Muscle of leg (tissue), 16 donors: ENCODE data around the gene SLX4IP. TPM values are rescaled to one million over a fixed set of nuclear protein-coding genes. Genes with fewer than 3 reads are reported as not detected.
"Not testable (repeated sequence)": the region's sequence is repeated elsewhere in the genome, so short reads cannot be mapped to it uniquely, and the experiment has no call there.

ENCODE experiments used
- DNase-seq: peaks from one replicate; pipeline ENCODE4 v3.0.0; 2013
- H3K27ac ChIP-seq: one replicate; pipeline ENCODE4 v1.5.1; 2013; ENCODE audit warnings: mild to moderate bottlenecking, low read length, control low read depth
- H3K27me3 ChIP-seq: one replicate; pipeline ENCODE4 v1.6.1; 2013; ENCODE audit warnings: low read length; ENCODE audit not compliant: control insufficient read depth, insufficient read depth
- H3K36me3 ChIP-seq: one replicate; pipeline ENCODE4 v1.6.1; 2013; ENCODE audit warnings: low read length; ENCODE audit not compliant: control insufficient read depth, insufficient read depth
- H3K4me1 ChIP-seq: one replicate; pipeline ENCODE4 v1.6.1; 2013; ENCODE audit warnings: low read length; ENCODE audit not compliant: control insufficient read depth, insufficient read depth
- H3K4me3 ChIP-seq: one replicate; pipeline ENCODE4 v1.5.1; 2013; ENCODE audit warnings: low read length, control low read depth
- H3K9me3 ChIP-seq: replicated peaks from 2 replicates; pipeline ENCODE4 v1.6.1; 2013; ENCODE audit warnings: low read depth, low read length; ENCODE audit not compliant: control insufficient read depth
- WGBS: methylation state at CpG from one replicate; pipeline ENCODE4 v1.1.5; 2013; ENCODE audit warnings: missing lambda C conversion rate; ENCODE audit not compliant: insufficient coverage; 5-methylcytosine and 5-hydroxymethylcytosine counted together
- long read RNA-seq, 11 donors: transcript quantifications; one replicate each; lab custom pipeline, GENCODE V29; 2026
- polyA plus RNA-seq, 8 donors: library from polyadenylated mRNA; unstranded; fragments of 120-200 nt; gene quantifications; one replicate each; pipeline versions ENCODE4 v1.2.1 to v1.2.3, GENCODE V29; 2013; ENCODE audit warnings: inconsistent platforms in 1 of 8, low replicate concordance in 1 of 8; ENCODE audit not compliant: insufficient read length in 8 of 8, insufficient read depth in 1 of 8
- total RNA-seq: library from RNA; stranded (reverse); fragments of 120-200 nt; gene quantifications from one replicate; pipeline ENCODE4 v1.2.4, GENCODE V29; 2013

SLX4IP gene
- total RNA-seq (4.4 TPM), polyA plus RNA-seq (1 to 10 TPM; 3.3 to 5.0 (median 4.3) TPM)
- long read RNA-seq, donor 1: 0 reads
- long read RNA-seq, donor 2: 0 reads
- long read RNA-seq, donor 3: 0 reads
- long read RNA-seq, donor 4: 0 reads
- long read RNA-seq, donor 5: 0 reads
- long read RNA-seq, donor 6: 0 reads
- long read RNA-seq, donor 7: 0 reads
- long read RNA-seq, donor 8: 0 reads
- long read RNA-seq, donor 9: 0 reads
- long read RNA-seq, donor 10: 0 reads
- long read RNA-seq, donor 11: 0 reads

GRCh38 chr20:10434832-10435812 is at the start of gene SLX4IP:
Gene SLX4IP, plus strand, starts transcription at chr20:10435305. Its CDS starts 22,900 bp downstream, at chr20:10458205.
- H3K27me3 ChIP-seq: no peaks in the 10 kb centered on the region
- peaks cover 7% of the 10 kb centered on the region for H3K4me1 ChIP-seq
- peaks cover 3% of the 10 kb centered on the region for H3K36me3 ChIP-seq
- no peaks in the 10 kb centered on the region for H3K9me3 ChIP-seq
- peak; percentile 100 for DNase-seq
- peak within 1 kb of the TSS; percentile 98 for H3K27ac ChIP-seq
- 0% methylated on average over 24 of the region's 32 CpGs for WGBS
- H3K4me3 ChIP-seq: peak within 1 kb of the TSS; percentile 94

DNA sequence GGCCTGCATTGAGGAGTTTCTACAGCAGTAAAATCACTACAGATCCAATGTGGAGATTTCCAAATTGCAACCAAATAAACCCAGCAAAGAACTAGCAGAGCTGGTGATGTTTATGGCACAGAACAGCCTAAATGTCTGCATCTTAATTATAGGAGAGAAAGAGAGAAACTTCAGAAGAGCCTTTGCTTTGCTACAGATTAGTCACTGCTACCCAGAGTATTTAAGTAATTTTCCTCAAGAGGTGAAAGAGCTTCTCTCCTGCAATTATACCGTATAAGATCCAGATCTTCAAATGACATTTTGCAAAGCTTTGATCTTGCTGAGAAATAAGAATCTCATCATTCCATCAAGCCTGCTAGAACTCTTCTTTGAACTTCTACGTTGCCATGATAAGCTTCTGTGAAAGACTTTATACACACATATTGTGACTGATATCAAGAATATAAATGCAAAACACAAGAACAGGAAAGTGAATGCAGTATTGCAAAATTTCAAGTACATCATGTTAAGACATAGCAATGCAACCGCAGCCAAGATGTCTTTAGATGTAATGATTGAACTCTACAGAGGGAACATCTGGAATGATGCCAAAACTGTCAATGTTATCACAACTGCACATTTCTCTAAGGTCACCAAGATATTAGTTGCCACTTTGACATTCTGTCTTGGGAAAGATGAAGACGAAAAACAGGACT is 49.1 kb upstream of the SLX4IP start:
- H3K4me1 ChIP-seq: no peaks in the 10 kb centered on the region
- H3K9me3 ChIP-seq: no peaks in the 10 kb centered on the region
- no peaks in the 10 kb centered on the region for H3K36me3 ChIP-seq
- no CpG with 5 or more reads among the region's 4 CpGs for whole genome bisulfite sequencing
- no peak for DNase-seq
- no peaks in the 10 kb centered on the region for H3K27me3 ChIP-seq
- H3K4me3 ChIP-seq: no peak overlapping the region
- no peak overlapping the region for H3K27ac ChIP-seq

GRCh38 chr20:10387686-10388085 is 47.4 kb upstream of the SLX4IP start:
- no peak for DNase-seq
- H3K9me3 ChIP-seq: no peaks in the 10 kb centered on the region
- no CpG with 5 or more reads among the region's 4 CpGs for WGBS
- no peaks in the 10 kb centered on the region for H3K27me3 ChIP-seq
- H3K27ac ChIP-seq: no peak overlapping the region
- H3K4me3 ChIP-seq: no peak overlapping the region
- no peaks in the 10 kb centered on the region for H3K4me1 ChIP-seq
- no peaks in the 10 kb centered on the region for H3K36me3 ChIP-seq

- Histone ChIP-seq H3K4me1 (no peaks in the 10 kb centered on the region), H3K4me3 (no peak overlapping the region), H3K27ac (no peak overlapping the region), H3K36me3 (no peaks in the 10 kb centered on the region), H3K27me3 (no peaks in the 10 kb centered on the region), H3K9me3 (no peaks in the 10 kb centered on the region)
- 82% methylated on average over 3 of the region's 4 CpGs for WGBS
- no peak for DNase-seq
Measured at GRCh38 chr20:10388597-10388996, 46.5 kb upstream of the SLX4IP start.

- Histone ChIP-seq H3K9me3 (no peaks in the 10 kb centered on the region), H3K27ac (no peak overlapping the region), H3K27me3 (no peaks in the 10 kb centered on the region), H3K4me1 (no peaks in the 10 kb centered on the region), H3K4me3 (no peak overlapping the region), H3K36me3 (no peaks in the 10 kb centered on the region)
- 67% methylated on average over 1 of the region's 2 CpGs for WGBS
- DNase-seq: no peak
Measured at GRCh38 chr20:10390709-10391108, 44.4 kb upstream of the SLX4IP start.

- H3K4me3 ChIP-seq, H3K4me1 ChIP-seq, H3K27me3 ChIP-seq, H3K9me3 ChIP-seq, DNase-seq, H3K27ac ChIP-seq, H3K36me3 ChIP-seq: not testable (repeated sequence)
- WGBS: 97% methylated on average over 6 of the region's 32 CpGs
Measured at GRCh38 chr20:10394752-10395151, 40.4 kb upstream of the SLX4IP start.

DNA sequence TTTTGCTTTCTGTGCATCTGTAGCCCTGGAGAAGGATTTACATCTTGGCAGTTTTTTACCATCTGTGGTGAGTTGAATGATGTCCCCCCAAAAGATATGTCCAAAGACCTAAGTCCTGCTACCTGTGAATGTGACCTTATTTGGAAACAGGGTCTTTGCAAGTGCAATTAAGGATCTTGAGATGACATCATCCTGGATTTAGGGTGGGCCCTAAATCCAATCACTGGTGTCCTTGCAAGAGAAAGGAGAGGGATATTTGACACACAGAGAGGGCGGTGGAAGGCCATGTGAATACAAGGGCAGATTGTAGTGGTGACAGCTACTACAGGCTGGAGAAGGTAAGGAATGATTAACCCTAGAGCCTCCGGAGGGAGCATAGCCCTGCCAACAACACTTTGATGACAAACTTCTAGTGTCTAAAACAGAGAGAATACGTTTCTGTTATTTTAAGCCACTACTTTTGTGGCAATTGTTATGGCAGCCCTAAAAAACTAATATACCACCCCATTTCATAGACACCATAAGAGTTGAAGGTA is 36.2 kb upstream of the SLX4IP start:
- DNase-seq: no peak
- no CpG with 5 or more reads among the region's 3 CpGs for WGBS
- Histone ChIP-seq H3K4me3 (no peak overlapping the region), H3K9me3 (no peaks in the 10 kb centered on the region), H3K4me1 (no peaks in the 10 kb centered on the region), H3K27me3 (no peaks in the 10 kb centered on the region), H3K36me3 (no peaks in the 10 kb centered on the region), H3K27ac (no peak overlapping the region)

- no peaks in the 10 kb centered on the region for H3K4me1 ChIP-seq
- no peaks in the 10 kb centered on the region for H3K9me3 ChIP-seq
- H3K27ac ChIP-seq: no peak overlapping the region
- 42% methylated on average over 2 of the region's 3 CpGs for WGBS
- peaks cover 4% of the 10 kb centered on the region for H3K36me3 ChIP-seq
- no peaks in the 10 kb centered on the region for H3K27me3 ChIP-seq
- DNase-seq: peak; percentile 61
- no peak overlapping the region for H3K4me3 ChIP-seq
Measured at GRCh38 chr20:10402938-10403608, 32.0 kb upstream of the SLX4IP start.

DNA sequence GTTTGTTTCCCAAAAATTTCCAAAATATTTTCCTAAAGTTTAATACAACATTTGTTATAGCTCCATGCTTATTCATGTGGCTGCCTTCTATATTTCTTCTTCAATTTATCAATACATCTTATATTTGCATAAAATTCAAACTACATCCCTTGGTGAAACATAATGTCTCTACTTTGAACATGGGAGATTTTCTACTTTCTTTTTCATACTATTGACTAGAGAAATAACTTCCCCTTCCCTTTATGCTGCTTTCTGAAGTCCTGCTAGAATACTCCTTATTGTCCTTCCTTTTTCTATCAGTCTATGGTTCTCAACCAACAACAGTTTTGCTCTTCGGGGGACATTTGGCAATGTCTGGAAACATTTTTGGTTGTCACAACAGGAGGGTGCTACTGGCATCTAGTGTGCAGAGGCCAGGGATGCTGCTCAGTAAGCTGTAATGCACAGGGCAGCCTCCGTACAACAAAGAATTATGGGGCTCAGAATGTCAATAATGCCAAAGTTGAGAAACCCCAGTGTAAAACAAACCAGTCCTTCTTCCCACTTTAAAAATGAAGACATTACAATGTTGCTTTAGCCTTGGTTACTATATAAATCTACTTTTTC is 31.0 kb upstream of the SLX4IP start:
- WGBS: no CpG with 5 or more reads among the region's 2 CpGs
- Histone ChIP-seq H3K9me3 (no peaks in the 10 kb centered on the region), H3K36me3 (peaks cover 4% of the 10 kb centered on the region), H3K4me1 (no peaks in the 10 kb centered on the region), H3K27me3 (no peaks in the 10 kb centered on the region), H3K27ac (no peak overlapping the region), H3K4me3 (no peak overlapping the region)
- DNase-seq: no peak
